Hepatocyte (in vitro differentiated cells): ENCODE results near the gene HMOX1. TPM values are rescaled to one million over a fixed set of nuclear protein-coding genes. Genes with fewer than 3 reads are reported as not detected.

ENCODE experiments used
- DNase-seq: peaks from one replicate; pipeline ENCODE4 v3.0.0-alpha.2; 2016; ENCODE audit warnings: low spot score
- H2AFZ ChIP-seq: fragments of 200-600 bp; sonication (generic); 2 replicates; pipeline ENCODE4 v1.6.0; 2016; ENCODE audit warnings: antibody characterized with exemption, mild to moderate bottlenecking
- H3K27ac ChIP-seq: fragments of 200-600 bp; sonication (generic); 2 replicates; pipeline ENCODE4 v1.5.1; 2016; ENCODE audit warnings: mild to moderate bottlenecking
- H3K27me3 ChIP-seq: fragments of 200-600 bp; sonication (generic); 2 replicates; pipeline ENCODE4 v1.6.1; 2016
- H3K36me3 ChIP-seq: fragments of 200-600 bp; sonication (generic); replicated peaks from 2 replicates; pipeline ENCODE4 v1.5.1; 2016; ENCODE audit warnings: low read depth; ENCODE audit not compliant: insufficient read depth
- H3K4me1 ChIP-seq: fragments of 200-600 bp; sonication (generic); 2 replicates; pipeline ENCODE4 v1.5.1; 2016; ENCODE audit warnings: mild to moderate bottlenecking, moderate library complexity; ENCODE audit not compliant: insufficient read depth
- H3K4me2 ChIP-seq: fragments of 200-600 bp; sonication (generic); 2 replicates; pipeline ENCODE4 v1.6.0; 2016
- H3K4me3 ChIP-seq: fragments of 200-600 bp; sonication (generic); 2 replicates; pipeline ENCODE4 v1.5.1; 2016; ENCODE audit warnings: mild to moderate bottlenecking
- H3K79me2 ChIP-seq: fragments of 200-600 bp; sonication (generic); 2 replicates; pipeline ENCODE4 v1.6.0; 2017; ENCODE audit warnings: mild to moderate bottlenecking
- H3K9me2 ChIP-seq: fragments of 200-600 bp; sonication (generic); replicated peaks from 2 replicates; pipeline ENCODE4 v1.6.0; 2017; ENCODE audit warnings: mild to moderate bottlenecking; ENCODE audit not compliant: insufficient read depth
- H3K9me3 ChIP-seq: fragments of 200-600 bp; sonication (generic); 2 replicates; pipeline ENCODE4 v1.5.1; 2016; ENCODE audit warnings: low read depth, mild to moderate bottlenecking
- H4K20me1 ChIP-seq: fragments of 200-600 bp; sonication (generic); 2 replicates; pipeline ENCODE4 v1.6.0; 2016; ENCODE audit warnings: mild to moderate bottlenecking; ENCODE audit not compliant: insufficient read depth, poor library complexity, severe bottlenecking
- CTCF ChIP-seq: fragments of 200-600 bp; sonication (generic); IDR thresholded peaks from 2 replicates; pipeline ENCODE4 v1.5.1; 2016; ENCODE audit warnings: antibody characterized with exemption, mild to moderate bottlenecking; ENCODE audit not compliant: poor library complexity
- EZH2 ChIP-seq: fragments of 200-600 bp; sonication (generic); IDR thresholded peaks from 2 replicates; pipeline ENCODE4 v1.6.1; 2016; ENCODE audit warnings: antibody characterized with exemption, mild to moderate bottlenecking, borderline replicate concordance
- EZH2phosphoT487 ChIP-seq: fragments of 200-600 bp; sonication (generic); IDR thresholded peaks from one replicate; pipeline ENCODE4 v1.6.1; 2018; ENCODE audit warnings: antibody characterized with exemption, mild to moderate bottlenecking, low read depth, moderate library complexity; ENCODE audit not compliant: unreplicated experiment, severe bottlenecking
- WGBS: methylation state at CpG from one replicate; pipeline ENCODE4 v1.1.6; 2016; ENCODE audit warnings: low lambda C conversion rate; ENCODE audit errors: missing lambda C conversion rate; 5-methylcytosine and 5-hydroxymethylcytosine counted together
- polyA plus RNA-seq: library from polyadenylated mRNA; unstranded; fragments of >200 nt; fragmentation: Nextera tagmentation; extraction: Ambion mirVana; gene quantifications from 2 replicates; pipeline ENCODE4 v1.2.1, GENCODE V29; 2016
- total RNA-seq: library from RNA; depleted of rRNA; stranded (reverse); fragments of >200 nt; gene quantifications from 2 replicates; pipeline ENCODE4 v1.2.3, GENCODE V29; 2014

HMOX1 gene
- total and polyA plus RNA-seq, 2 experiments from 2014 or later, result 43.8 to 58.6 TPM

DNA sequence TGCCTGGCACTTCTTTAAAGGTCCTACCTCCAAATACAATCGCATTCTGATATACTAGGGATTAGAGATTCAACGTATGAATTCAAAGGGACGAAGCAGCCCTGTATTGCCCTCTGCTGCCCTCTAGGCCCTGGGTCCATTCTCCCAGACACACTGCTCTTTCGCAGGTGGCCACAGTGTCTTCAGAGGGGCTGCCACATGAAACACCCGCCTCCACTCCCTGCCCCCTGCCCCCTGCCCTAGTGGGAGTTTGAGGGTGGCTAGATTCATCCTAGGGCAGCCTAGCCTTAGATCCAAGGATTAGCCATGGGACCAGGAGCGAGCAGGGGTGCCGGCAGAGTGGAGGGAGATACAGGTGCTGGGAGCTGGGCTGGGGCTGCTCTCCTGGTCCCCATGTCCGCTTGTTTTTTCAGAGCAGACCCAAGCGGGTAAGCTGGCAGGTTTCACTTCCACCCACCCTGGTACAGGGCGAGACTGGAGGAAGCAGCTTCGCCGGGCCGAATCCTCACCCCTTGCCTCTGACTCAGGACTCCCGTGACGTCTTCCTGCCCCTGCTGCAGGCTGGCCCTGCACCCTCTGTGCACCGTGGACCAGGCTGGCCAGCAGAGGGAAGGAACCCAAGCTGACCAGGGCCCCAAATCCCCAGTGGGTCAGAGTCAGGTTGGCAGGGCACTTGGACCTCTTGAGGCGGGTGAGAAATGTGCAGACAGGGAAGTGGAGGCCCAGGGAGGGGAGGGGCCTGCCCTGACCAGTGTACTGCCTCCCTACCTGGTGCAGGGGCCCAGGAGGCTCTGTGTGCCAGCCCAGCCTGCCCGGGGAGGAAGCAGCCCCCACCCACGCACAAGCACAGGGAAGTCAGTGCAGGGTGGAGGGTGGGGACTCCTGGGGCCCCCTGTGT, 28.4 kb upstream of the HMOX1 start:
- no peak for DNase-seq
- H3K4me3 ChIP-seq, result no peak overlapping the region
- H3K36me3 ChIP-seq, result no peaks in the 10 kb centered on the region
- H3K9me3 ChIP-seq, result no peaks in the 10 kb centered on the region
- H3K4me2 ChIP-seq, result no peak overlapping the region
- H3K79me2 ChIP-seq, result no peaks in the 10 kb centered on the region
- no peaks in the 10 kb centered on the region for H4K20me1 ChIP-seq
- 84% methylated on average over 19 of the region's 19 CpGs for WGBS
- H3K9me2 ChIP-seq, result no peaks in the 10 kb centered on the region
- H3K27ac ChIP-seq, result no peak overlapping the region
- peaks cover 25% of the 10 kb centered on the region for H3K4me1 ChIP-seq
- TF ChIP-seq CTCF (peak; percentile 7), EZH2phosphoT487 (no peak)
- no peak overlapping the region for H2AFZ ChIP-seq
- no peaks in the 10 kb centered on the region for H3K27me3 ChIP-seq

- Histone ChIP-seq H3K4me1 (peaks cover 25% of the 10 kb centered on the region), H3K27ac (no peak overlapping the region), H3K79me2 (no peaks in the 10 kb centered on the region), H3K9me3 (no peaks in the 10 kb centered on the region), H3K27me3 (no peaks in the 10 kb centered on the region), H3K4me2 (no peak overlapping the region), H3K9me2 (no peaks in the 10 kb centered on the region), H3K4me3 (no peak overlapping the region), H3K36me3 (no peaks in the 10 kb centered on the region), H4K20me1 (no peaks in the 10 kb centered on the region), H2AFZ (no peak overlapping the region)
- DNase-seq, result no peak
- no peak for TF ChIP-seq CTCF
- TF ChIP-seq EZH2, result no peak
- TF ChIP-seq EZH2phosphoT487, result no peak
- WGBS, result 87% methylated on average over 12 of the region's 12 CpGs
Observed at GRCh38 chr22:35353318-35353717, 27.6 kb upstream of the HMOX1 start.

- no peak overlapping the region for H2AFZ ChIP-seq
- H3K9me3 ChIP-seq, result no peaks in the 10 kb centered on the region
- no peaks in the 10 kb centered on the region for H3K9me2 ChIP-seq
- WGBS, result 94% methylated on average over 4 of the region's 4 CpGs
- H3K79me2 ChIP-seq, result no peaks in the 10 kb centered on the region
- H3K4me3 ChIP-seq, result no peak overlapping the region
- H3K4me2 ChIP-seq, result no peak overlapping the region
- no peak overlapping the region for H3K27ac ChIP-seq
- DNase-seq, result no peak
- no peaks in the 10 kb centered on the region for H4K20me1 ChIP-seq
- H3K36me3 ChIP-seq, result no peaks in the 10 kb centered on the region
- no peaks in the 10 kb centered on the region for H3K27me3 ChIP-seq
- H3K4me1 ChIP-seq, result peaks cover 23% of the 10 kb centered on the region
- no peak for TF ChIP-seq CTCF
Observed at GRCh38 chr22:35354068-35354467, 26.8 kb upstream of the HMOX1 start.
